ENCODE measurements around the gene DDX49. TPM values are rescaled to one million over a fixed set of nuclear protein-coding genes. Genes with fewer than 3 reads are reported as not detected.

DDX49 gene
- total and polyA plus RNA-seq, 9 of the 15 experiments (the other 6 are each of a cell fraction or from before 2014, with no cell fraction given), result 1.1 to 113 (median 45.7) TPM

DNA sequence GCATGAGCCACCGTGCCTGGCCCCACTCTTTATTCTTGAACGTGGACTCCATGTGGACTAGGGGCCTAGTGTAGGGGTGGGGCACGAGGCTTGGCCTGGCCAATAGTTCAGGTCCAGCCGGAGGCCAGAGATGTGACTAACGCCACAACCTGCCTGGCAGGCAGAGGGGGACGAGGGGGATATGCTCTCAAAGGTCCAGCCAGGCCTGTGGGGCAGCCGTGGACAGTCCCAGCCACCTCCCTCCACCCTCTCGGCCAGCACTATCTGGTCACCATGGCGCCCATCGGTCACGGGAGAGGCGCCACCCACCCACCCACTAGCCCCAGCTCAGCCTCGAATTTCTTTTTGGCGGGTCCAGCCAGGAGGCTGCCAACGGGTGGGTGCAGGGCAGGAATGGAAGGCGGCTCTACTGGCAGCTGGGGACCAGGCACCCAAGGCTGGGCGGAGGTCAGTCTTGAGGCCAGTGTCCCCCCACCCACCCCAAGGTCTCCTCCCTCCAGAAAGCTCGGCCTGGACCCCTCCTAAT is 21.4 kb upstream of the DDX49 start:
- no peak for FAIRE-seq
- H3K79me2 ChIP-seq (ENCODE audit: control insufficient read depth, insufficient read depth, low read length), result no peaks in the 10 kb centered on the region
- CTCF ChIA-PET (ENCODE audit: low intra/inter-chr PET ratio), result no interaction called here
- H3K27ac ChIP-seq (ENCODE audit: extremely low read depth, low read depth, low read length), result no peak overlapping the region
- peak; percentile 62 to 73 (median 72) for DNase-seq (ENCODE audit: extremely low read depth in 1 of 4, low spot score in 3 of 4)
- H4K20me1 ChIP-seq (replicated peaks; ENCODE audit: control insufficient read depth, insufficient read depth, low read length), result peaks cover 17% of the 10 kb centered on the region
- intact Hi-C loops (cut with micrococcal nuclease), result loop anchor here (5.0 kb wide), 1 partner anchor 239 kb away; the partner anchor contains the start of gene TMEM161A
- no peak overlapping the region for H2AFZ ChIP-seq (ENCODE audit: low read depth, low read length)
- POLR2A ChIA-PET, result interaction anchor here (0.6 to 1.9 kb wide), 8 partner anchors 9 to 311 kb away, joined by 3 to 9 read pairs (median 4); partner anchors contain the start of genes COPE and DDX49
- H3K4me3 ChIP-seq, result no peak overlapping the region
- peaks cover 3% of the 10 kb centered on the region for H3K9me1 ChIP-seq (ENCODE audit: control insufficient read depth, insufficient read depth, low read length)
- H3K36me3 ChIP-seq (ENCODE audit: control insufficient read depth, insufficient read depth, low read length), result peaks cover 28% of the 10 kb centered on the region; the same call in 2 of the 3 replicates
- no peaks in the 10 kb centered on the region for H3K9me3 ChIP-seq (replicated peaks; ENCODE audit: control insufficient read depth, insufficient read depth, low read depth, low read length)
- H3K9ac ChIP-seq (ENCODE audit: insufficient read depth in 1 of 2, low read depth in 2 of 2, low read length in 2 of 2), result peak overlapping the region in 1 of 2 experiments; percentile 86; a peak in 2 of 4 replicates
- peaks cover 12 to 66% of the 10 kb centered on the region in 2 experiments for H3K4me1 ChIP-seq (replicated peaks in 1 of 2; ENCODE audit: control insufficient read depth in 2 of 2, insufficient read depth in 2 of 2, low read length in 2 of 2)
- in situ Hi-C loops (cut with MboI), result no loop called here
- H3K27me3 ChIP-seq (ENCODE audit: control insufficient read depth in 2 of 2, insufficient read depth in 2 of 2, low read length in 2 of 2), result peaks cover 0 to 5% of the 10 kb centered on the region in 2 experiments; a peak in 1 of 5 replicates
- no TSS peak for BruUV-seq (replicated peaks)
- H3K4me2 ChIP-seq (ENCODE audit: insufficient read depth, low read length), result no peak overlapping the region; the same call in 1 of the 2 replicates
- WGBS (ENCODE audit: insufficient coverage, low coverage, missing lambda C conversion rate), result 19% methylated on average over 17 of the region's 18 CpGs
- peak; percentile 76 for ATAC-seq
- TF ChIP-seq ZNF24 (IDR thresholded peaks at IDR 0.05), result no peak
- TF ChIP-seq, protein P1, sequence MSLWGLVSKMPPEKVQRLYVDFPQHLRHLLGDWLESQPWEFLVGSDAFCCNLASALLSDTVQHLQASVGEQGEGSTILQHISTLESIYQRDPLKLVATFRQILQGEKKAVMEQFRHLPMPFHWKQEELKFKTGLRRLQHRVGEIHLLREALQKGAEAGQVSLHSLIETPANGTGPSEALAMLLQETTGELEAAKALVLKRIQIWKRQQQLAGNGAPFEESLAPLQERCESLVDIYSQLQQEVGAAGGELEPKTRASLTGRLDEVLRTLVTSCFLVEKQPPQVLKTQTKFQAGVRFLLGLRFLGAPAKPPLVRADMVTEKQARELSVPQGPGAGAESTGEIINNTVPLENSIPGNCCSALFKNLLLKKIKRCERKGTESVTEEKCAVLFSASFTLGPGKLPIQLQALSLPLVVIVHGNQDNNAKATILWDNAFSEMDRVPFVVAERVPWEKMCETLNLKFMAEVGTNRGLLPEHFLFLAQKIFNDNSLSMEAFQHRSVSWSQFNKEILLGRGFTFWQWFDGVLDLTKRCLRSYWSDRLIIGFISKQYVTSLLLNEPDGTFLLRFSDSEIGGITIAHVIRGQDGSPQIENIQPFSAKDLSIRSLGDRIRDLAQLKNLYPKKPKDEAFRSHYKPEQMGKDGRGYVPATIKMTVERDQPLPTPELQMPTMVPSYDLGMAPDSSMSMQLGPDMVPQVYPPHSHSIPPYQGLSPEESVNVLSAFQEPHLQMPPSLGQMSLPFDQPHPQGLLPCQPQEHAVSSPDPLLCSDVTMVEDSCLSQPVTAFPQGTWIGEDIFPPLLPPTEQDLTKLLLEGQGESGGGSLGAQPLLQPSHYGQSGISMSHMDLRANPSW (CRISPR knock-in tag; IDR thresholded peaks at IDR 0.05), result no peak
- TF ChIP-seq ZBED1 (IDR thresholded peaks at IDR 0.05), result no peak
- no peak for TF ChIP-seq BRD9 (IDR thresholded peaks at IDR 0.05; ENCODE audit: low read depth, partially characterized antibody)
- no peak for TF ChIP-seq DIDO1 (tag; IDR thresholded peaks at IDR 0.05; ENCODE audit: low read depth)
- no peak for TF ChIP-seq HEY1 (CRISPR knock-in tag; IDR thresholded peaks at IDR 0.05; ENCODE audit: borderline replicate concordance)
- peak; percentile 34 for TF ChIP-seq RBBP5 (IDR thresholded peaks at IDR 0.05; ENCODE audit: borderline replicate concordance, insufficient read depth, low read length, poor library complexity, severe bottlenecking)
- TF ChIP-seq ZBTB7A (IDR thresholded peaks at IDR 0.05; ENCODE audit: borderline replicate concordance, control insufficient read depth, low read depth, low read length), result peak; percentile 56; the same call in 1 of the 2 replicates
- peak; percentile 44; the same call in 1 of the 2 replicates for TF ChIP-seq ZBTB9 (CRISPR knock-in tag; IDR thresholded peaks at IDR 0.05)
- TF ChIP-seq ZNF699 (CRISPR knock-in tag; IDR thresholded peaks at IDR 0.05; ENCODE audit: insufficient replicate concordance), result no peak
- no peak for TF ChIP-seq NFATC3 (IDR thresholded peaks at IDR 0.05)
- TF ChIP-seq ZNF695 (CRISPR knock-in tag; IDR thresholded peaks at IDR 0.05), result no peak
- TF ChIP-seq EHMT2 (IDR thresholded peaks at IDR 0.05), result no peak
- no peak for TF ChIP-seq SMAD4 (CRISPR knock-in tag; conservative IDR thresholded peaks at IDR 0.05)
- TF ChIP-seq ETV1 (tag; conservative IDR thresholded peaks at IDR 0.05; ENCODE audit: low read depth), result no peak
- no peak for TF ChIP-seq HNRNPH1 (optimal IDR thresholded peaks at IDR 0.05; ENCODE audit: low read depth, low read length)
- no peak for TF ChIP-seq SOX6 (IDR thresholded peaks at IDR 0.05)
- peak; percentile 86 for TF ChIP-seq RFX1 (IDR thresholded peaks at IDR 0.05)
- no peak for TF ChIP-seq HDAC8 (tag; IDR thresholded peaks at IDR 0.05)
- no peak for TF ChIP-seq ZNF586 (CRISPR knock-in tag; conservative IDR thresholded peaks at IDR 0.05)
- peak; percentile 19; the same call in 1 of the 2 replicates for TF ChIP-seq L3MBTL2 (IDR thresholded peaks at IDR 0.05)

All from K562 (cell line).